Bronchial smooth muscle cell (primary cell): ENCODE measurements around the gene MRPL41. TPM values are rescaled to one million over a fixed set of nuclear protein-coding genes. Genes with fewer than 3 reads are reported as not detected.

Experiments
- total RNA-seq: library from RNA; depleted of rRNA; stranded (reverse); fragments of >200 nt; gene quantifications from 2 replicates; pipeline ENCODE4 v1.2.1, GENCODE V29; 2014

Gene MRPL41
- 32.7 and 62.6 TPM in 2 replicates for total RNA-seq

DNA sequence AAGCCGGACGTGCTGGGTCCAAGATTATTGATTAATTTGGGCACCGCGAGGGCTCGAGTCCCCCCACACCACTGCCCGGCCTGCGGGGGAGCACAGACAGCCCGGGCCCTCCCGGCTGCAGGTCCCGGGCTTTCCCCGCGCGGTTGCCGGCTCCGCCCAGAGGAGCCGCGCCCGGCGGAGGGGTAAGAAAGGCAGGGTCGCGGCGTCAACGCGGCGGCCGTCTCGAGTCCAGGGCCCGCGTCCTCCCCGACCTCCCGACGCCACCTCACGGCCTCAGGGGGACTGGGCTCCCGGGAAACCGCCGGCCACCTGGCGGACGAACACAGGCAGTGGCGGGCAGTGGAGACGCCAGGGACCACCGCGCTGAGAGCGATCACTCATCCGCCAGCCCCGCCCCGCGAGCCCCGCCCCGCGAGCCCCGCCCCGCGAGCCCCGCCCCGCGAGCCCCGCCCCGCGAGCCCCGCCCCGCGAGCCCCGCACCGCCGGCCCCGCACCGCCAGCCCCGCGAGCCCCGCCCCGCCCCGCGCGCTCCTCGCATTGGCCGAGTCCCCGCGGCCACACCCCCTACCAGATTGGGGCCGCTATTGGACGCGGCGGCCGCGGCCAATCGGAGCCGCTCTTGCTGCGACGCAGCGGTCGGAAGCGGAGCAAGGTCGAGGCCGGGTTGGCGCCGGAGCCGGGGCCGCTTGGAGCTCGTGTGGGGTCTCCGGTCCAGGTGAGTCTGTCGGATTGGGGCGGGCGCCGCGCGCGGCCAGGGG is at the start of gene MRPL41:
MRPL41 (plus strand) TSS at position 616 of the 758 bp plus-strand sequence. CDS start 203 bp downstream, outside the sequence.

DNA sequence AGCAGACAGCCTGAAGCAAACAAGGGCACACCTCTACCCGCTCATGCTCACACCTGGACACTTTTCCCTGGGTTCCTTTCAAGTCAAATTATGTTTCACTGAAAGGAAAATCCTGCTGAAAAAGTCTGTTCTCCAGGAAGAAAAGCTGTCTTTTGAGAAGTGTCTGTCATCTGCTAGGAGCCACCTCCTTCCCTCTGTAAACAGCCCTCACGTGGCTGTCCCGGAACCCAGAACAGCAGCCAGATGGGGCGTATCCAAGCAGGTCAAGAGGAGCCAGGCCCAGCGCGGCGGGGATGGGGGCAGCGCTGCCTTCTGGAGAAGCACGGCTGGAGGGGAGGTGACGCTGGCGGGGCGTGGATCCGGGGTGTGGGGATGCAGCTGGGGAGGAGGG is 1.5 kb upstream of the MRPL41 start, which contains the start of gene PNPLA7:
PNPLA7 (minus strand) TSS at position 172 of the 391 bp plus-strand sequence. CDS start 205 bp downstream, outside the sequence.

DNA sequence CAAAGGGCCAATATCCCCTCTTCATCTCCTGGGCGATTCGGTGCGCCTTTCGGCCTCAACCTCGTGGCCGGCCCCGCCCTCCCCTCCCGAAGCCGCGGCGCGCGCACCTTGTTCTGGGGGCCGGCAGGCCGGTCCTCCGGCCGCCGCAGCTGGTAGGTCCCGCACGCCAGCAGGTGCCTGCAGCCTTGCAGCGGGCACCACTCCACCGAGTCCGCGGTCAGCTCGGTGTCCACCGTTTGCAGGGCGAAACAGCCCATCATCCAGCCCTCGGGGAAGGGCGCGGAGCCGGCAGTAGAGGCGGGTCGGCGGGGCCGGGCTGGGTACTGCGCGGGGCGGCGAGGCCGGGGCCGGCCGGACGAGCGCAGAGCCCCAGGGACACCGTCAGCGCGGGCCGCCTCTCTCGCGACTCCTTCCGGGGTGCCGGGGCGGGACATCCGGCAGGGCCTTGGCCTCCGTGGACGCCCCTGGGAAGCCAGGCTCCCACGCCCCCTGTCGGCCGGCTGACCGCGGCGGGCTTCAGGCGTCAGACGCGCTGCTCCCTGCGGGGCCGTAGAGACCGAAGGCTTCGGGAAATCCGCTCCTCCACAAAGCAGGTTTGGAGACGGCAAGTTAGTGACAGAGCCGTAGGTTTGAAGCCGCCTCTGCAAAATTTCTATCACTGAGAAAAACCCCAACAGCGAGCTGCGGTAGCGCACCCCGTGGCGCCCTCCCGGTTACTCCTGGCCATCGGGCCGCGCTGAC is 27.0 kb downstream of the MRPL41 start, which contains the start of gene DPH7:
DPH7 (minus strand) TSS at position 408 of the 741 bp plus-strand sequence; CDS start at position 260, 148 bp downstream.

DNA sequence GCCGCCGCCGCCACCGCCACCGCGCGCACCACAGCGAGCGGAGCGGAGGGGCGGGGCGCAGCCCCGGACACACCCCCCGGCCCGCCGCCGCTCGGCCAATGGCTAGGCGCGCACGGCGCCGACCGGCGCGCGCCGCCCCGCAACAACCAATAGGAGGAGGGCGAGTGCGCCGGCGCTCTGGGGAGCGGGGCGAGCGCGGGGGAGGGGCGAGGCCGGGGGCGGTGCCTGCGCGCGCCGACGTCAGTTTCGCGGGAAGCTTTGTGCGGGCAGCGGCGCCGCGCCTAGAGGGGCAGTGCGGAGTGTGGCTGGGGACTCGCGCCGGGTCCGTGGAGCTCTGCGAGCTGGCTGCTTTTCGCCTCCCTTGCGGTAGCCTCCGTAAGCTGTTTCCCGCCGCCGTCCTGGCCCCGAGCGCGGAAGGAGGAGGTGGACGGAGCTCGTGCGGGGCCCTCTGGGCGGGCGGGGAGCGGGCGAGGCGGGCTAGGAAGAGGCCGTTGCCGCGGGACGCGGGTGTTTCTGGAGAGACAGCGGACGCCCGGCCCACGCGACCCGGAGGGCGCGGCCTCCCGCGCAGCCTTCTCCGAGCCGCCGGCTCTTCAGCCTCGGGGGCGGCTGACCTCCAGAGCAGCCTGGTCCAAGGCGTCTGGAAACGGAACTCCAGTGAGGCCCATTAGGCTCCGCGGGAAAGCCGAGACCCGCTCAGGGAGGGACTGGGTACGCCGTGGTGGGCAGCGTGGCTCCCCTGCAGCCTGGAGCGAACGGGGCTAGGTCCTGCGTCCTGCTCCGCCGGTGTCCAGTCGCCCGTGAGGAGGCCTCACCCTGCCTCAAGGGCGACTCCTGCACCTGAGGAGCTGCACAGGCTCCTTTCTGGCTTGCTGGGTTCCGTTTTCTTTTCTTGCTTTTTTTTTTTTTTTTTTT is 39.0 kb downstream of the MRPL41 start, which contains the start of gene ZMYND19:
ZMYND19 (minus strand) TSS at position 44 of the 915 bp plus-strand sequence. CDS start 249 bp downstream, outside the sequence.

Other genes with a start within 250 kb of the MRPL41 start
- 0.09 and 0.16 TPM in 2 replicates for gene NRARP, start 249.6 kb upstream of the MRPL41 start, total RNA-seq
- 8.0 and 9.5 TPM in 2 replicates for gene EXD3, start 128.7 kb upstream of the MRPL41 start, total RNA-seq
- gene NOXA1, start 128.5 kb upstream of the MRPL41 start, total RNA-seq = 0.26 and 0.95 TPM in 2 replicates
- under 0.01 TPM in 1 of 2 replicates, not detected in the other for gene ENTPD8, start 110.5 kb upstream of the MRPL41 start, total RNA-seq
- gene NSMF, start 92.5 kb upstream of the MRPL41 start, total RNA-seq = 10.5 and 11.3 TPM in 2 replicates
- 1.8 and 3.0 TPM in 2 replicates for gene PNPLA7, start 1.5 kb upstream of the MRPL41 start, total RNA-seq
- gene DPH7, start 27.0 kb downstream of the MRPL41 start, total RNA-seq = 15.4 TPM in 2 replicates
- 8.6 and 8.7 TPM in 2 replicates for gene ZMYND19, start 38.6 kb downstream of the MRPL41 start, total RNA-seq
- gene ARRDC1, start 53.8 kb downstream of the MRPL41 start, total RNA-seq = 11.7 and 11.8 TPM in 2 replicates
- gene EHMT1, start 67.1 kb downstream of the MRPL41 start, total RNA-seq = 37.0 and 47.2 TPM in 2 replicates